ENCODE data around the gene BTBD16.

Gene BTBD16

DNA sequence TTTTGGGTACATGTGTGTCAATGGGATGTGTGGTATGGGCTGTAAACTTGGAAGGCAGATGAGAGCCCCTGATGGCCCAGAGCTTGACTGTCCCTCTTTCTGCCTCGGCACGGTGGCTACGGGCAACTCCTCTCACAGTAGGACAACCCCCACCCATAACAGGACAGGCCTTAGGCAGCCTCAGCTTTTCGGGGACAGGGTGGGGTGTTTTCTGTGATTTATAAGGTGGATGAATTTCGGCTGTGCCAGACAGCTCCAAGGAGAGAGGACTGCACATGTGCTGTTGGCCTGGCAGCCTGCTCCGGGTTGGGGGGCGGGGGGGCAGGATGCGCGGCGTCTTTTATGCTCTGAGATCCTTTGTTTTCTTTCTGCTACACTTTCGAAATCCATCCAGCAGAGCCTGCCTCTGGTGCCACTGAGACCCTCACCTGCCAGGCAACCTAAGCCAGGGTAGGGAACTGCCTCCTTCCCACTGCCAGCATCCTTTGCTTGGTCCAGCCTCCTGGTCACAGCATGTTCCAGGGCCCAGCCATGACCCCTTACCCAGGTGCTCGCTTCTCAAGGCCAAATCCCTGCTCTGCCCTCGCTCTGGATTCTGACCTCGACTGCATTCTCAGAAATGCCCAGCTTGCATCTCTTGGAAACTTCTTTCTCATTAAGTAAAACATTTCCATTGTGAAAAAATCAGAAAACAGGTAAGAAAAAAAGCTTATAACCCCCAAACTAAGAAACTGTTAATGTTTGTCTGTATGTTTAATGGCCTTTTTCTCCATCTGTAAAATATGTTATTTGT is 15.4 kb upstream of the BTBD16 start:
- DNase-seq (ENCODE audit: low read depth, low spot score): no peak
- H3K4me3 ChIP-seq (ENCODE audit: low read depth, low read length): no peak overlapping the region
- POLR2A ChIA-PET: no interaction called here
- CTCF ChIA-PET: interaction anchor here (6.8 kb wide), 1 partner anchor 12 kb away, joined by 59 read pairs; no protein-coding TSS in a partner anchor
- TF ChIP-seq, protein P1, sequence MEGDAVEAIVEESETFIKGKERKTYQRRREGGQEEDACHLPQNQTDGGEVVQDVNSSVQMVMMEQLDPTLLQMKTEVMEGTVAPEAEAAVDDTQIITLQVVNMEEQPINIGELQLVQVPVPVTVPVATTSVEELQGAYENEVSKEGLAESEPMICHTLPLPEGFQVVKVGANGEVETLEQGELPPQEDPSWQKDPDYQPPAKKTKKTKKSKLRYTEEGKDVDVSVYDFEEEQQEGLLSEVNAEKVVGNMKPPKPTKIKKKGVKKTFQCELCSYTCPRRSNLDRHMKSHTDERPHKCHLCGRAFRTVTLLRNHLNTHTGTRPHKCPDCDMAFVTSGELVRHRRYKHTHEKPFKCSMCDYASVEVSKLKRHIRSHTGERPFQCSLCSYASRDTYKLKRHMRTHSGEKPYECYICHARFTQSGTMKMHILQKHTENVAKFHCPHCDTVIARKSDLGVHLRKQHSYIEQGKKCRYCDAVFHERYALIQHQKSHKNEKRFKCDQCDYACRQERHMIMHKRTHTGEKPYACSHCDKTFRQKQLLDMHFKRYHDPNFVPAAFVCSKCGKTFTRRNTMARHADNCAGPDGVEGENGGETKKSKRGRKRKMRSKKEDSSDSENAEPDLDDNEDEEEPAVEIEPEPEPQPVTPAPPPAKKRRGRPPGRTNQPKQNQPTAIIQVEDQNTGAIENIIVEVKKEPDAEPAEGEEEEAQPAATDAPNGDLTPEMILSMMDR (IDR thresholded peaks at IDR 0.05; ENCODE audit: insufficient read depth, low read length, missing control alignments): no peak

GRCh38 chr10:122257041-122257440 is 14.1 kb upstream of the BTBD16 start:
- CTCF ChIA-PET: interaction anchor here (0.9 to 6.8 kb wide), 3 partner anchors 11 to 178 kb away, joined by 3 to 59 read pairs (median 4); no protein-coding TSS in a partner anchor
- TF ChIP-seq, protein P1 (IDR thresholded peaks at IDR 0.05; ENCODE audit: insufficient read depth, low read length, missing control alignments): no peak
- no peak overlapping the region for H3K4me3 ChIP-seq (ENCODE audit: low read depth, low read length)
- DNase-seq (ENCODE audit: low read depth, low spot score): no peak
- POLR2A ChIA-PET: no interaction called here

DNA sequence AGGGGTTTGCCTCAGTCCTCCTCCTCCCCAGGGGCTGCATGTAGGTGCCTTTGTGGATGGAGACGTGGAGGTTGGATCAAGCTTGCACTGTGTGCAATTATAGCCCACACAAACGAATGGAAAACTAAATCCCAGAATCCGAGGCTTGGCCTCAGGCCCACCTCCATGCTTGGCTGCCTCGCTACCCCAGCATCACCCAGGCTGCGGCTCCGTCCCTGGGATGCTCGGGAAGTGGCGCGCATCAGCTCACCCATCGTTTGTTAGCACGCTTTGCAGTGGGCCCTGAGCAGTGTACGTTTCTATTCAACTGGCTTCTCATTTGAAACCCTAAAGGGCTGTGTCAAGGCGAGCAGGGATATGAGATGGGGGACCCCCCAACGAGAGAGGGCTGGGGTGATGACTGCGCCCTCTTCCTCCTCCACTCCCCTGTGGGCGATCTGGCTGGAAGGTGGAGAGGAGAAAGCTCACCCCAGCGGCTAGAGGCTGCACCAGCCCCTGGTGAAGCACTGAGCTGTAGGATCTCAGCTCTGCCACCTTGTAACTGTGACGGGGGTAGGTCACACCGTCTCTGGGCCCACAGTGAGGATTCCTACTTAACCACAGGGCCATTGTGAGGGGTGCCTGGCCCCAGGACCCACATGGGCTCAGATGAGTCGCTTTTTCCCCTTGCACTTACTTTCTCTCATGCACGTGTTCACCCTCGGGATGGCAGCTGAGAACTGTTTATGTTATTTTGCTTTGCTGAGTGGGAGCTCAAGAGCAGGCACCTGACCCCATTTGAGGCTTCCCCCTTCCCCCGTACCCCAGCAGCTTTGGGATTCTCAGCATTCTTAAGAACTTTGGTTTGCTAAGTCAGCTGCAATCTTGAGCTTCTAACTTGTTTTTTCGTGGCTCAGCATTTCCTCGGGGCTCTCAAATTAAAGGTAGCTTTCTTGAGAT is 12.7 kb upstream of the BTBD16 start:
- TF ChIP-seq, protein P1 (IDR thresholded peaks at IDR 0.05; ENCODE audit: insufficient read depth, low read length, missing control alignments): no peak
- DNase-seq (ENCODE audit: low read depth, low spot score): no peak
- ChIA-PET CTCF (interaction anchor here (0.9 to 6.8 kb wide), 7 partner anchors 10 to 307 kb away, joined by 3 to 59 read pairs (median 4); no protein-coding TSS in a partner anchor), POLR2A (no interaction called here)
- no peak overlapping the region for H3K4me3 ChIP-seq (ENCODE audit: low read depth, low read length)

DNA sequence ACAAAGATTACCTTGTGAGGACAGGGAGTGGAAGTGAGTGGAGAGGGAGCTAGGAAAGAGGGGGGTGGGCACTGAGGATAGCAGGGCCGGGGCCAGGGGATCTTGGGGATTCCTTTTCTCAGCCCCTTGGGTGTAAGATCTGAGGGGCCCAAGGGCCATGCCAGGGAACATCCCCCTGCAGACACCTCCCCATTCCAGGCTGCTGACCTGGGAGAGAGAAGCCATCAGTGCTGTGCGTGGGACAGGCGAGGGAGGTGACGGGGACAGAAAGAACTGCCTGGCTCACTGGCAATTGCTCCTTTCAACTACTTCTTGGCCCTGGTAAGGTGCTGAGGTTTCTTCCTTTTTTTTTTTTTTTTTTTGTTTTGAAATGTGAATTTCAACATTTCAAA is 12.0 kb upstream of the BTBD16 start:
- no peak overlapping the region for H3K4me3 ChIP-seq (ENCODE audit: low read depth, low read length)
- ChIA-PET CTCF (interaction anchor here (0.7 to 6.8 kb wide), 6 partner anchors 9 to 306 kb away, joined by 3 to 59 read pairs (median 4); no protein-coding TSS in a partner anchor), POLR2A (no interaction called here)
- TF ChIP-seq, protein P1 (IDR thresholded peaks at IDR 0.05; ENCODE audit: insufficient read depth, low read length, missing control alignments): no peak
- DNase-seq (ENCODE audit: low read depth, low spot score): no peak

- ChIA-PET POLR2A (no interaction called here), CTCF (interaction anchor here (0.6 kb wide), 2 partner anchors 45 to 71 kb away, joined by 3 to 4 read pairs; no protein-coding TSS in a partner anchor)
- no peak for DNase-seq (ENCODE audit: low read depth, low spot score)
- no peak overlapping the region for H3K4me3 ChIP-seq (ENCODE audit: low read depth, low read length)
- TF ChIP-seq, protein P1 (IDR thresholded peaks at IDR 0.05; ENCODE audit: insufficient read depth, low read length, missing control alignments): no peak
These were observed 9.5 kb upstream of the BTBD16 start for GRCh38 chr10:122261584-122261983.
